GM12878 (cell line): Measurements from ENCODE around the gene TOR2A. TPM values are rescaled to one million over a fixed set of nuclear protein-coding genes. Genes with fewer than 3 reads are reported as not detected.

Source experiments
- ATAC-seq: fragments of 200-7000 bp; cut with Tn5 transposase; 3 replicates; pipeline ENCODE4 v1.9.1; 2020; ENCODE audit warnings: mild to moderate bottlenecking, moderate library complexity
- BruUV-seq: library from RNA; stranded (reverse); fragments of 400-500 nt; replicated peaks from 2 replicates; lab custom pipeline; 2021; lab: Mats Ljungman, UMichigan
- CTCF ChIA-PET: fragments of 300-600 bp; sonication (Branson Sonifier 250); formaldehyde crosslinking; extraction: SDS; loops from one replicate; lab custom pipeline; 2021; ENCODE audit warnings: inconsistent platforms; lab: Yijun Ruan, JAX
- POLR2A ChIA-PET: fragments of 350-600 bp; formaldehyde crosslinking; extraction: SDS; loops from one replicate; lab custom pipeline; 2021; ENCODE audit warnings: inconsistent platforms; lab: Charles Lee
- RAD21 ChIA-PET: fragments of 300-600 bp; sonication (Branson Sonifier 250); formaldehyde crosslinking; loops from one replicate; lab custom pipeline; 2023; ENCODE audit warnings: antibody characterized with exemption; ENCODE audit not compliant: unreplicated experiment; lab: Charles Lee
- SMC1A ChIA-PET: fragments of 300-600 bp; sonication (Branson Sonifier 250); formaldehyde crosslinking; loops from one replicate; lab custom pipeline; 2023; ENCODE audit not compliant: unreplicated experiment, uncharacterized antibody; lab: Charles Lee
- DNase-seq: peaks from one replicate; pipeline ENCODE4 v3.0.0-alpha.2; 2011; ENCODE audit warnings: low read depth, low spot score
- FAIRE-seq: peaks from 3 replicates; lab custom pipeline; 2011; peaks lifted over from hg19 to GRCh38; lab: Jason Lieb, UNC
- H2AFZ ChIP-seq: 2 replicates; pipeline ENCODE4 v1.6.0; 2011; ENCODE audit warnings: low read depth, low read length, control low read depth; ENCODE audit not compliant: control insufficient read depth
- H3K27ac ChIP-seq: 2 replicates; pipeline ENCODE4 v1.5.1; 2011; ENCODE audit warnings: control low read depth; ENCODE audit not compliant: control insufficient read depth, insufficient read depth
- H3K27me3 ChIP-seq, 2 experiments: replicated peaks in 1 of 2; 2 replicates each; pipeline versions ENCODE4 v1.6.0 to v1.6.1; 2011; ENCODE audit warnings: low read length in 1 of 2; ENCODE audit not compliant: control insufficient read depth in 2 of 2, insufficient read depth in 2 of 2
- H3K36me3 ChIP-seq, 2 experiments: 2 replicates each; pipeline ENCODE4 v1.5.1; 2011; ENCODE audit warnings: low read length in 1 of 2; ENCODE audit not compliant: control insufficient read depth in 2 of 2, insufficient read depth in 2 of 2
- H3K4me1 ChIP-seq: 2 replicates; pipeline ENCODE4 v1.6.1; 2011; ENCODE audit warnings: mild to moderate bottlenecking, low read length, moderate library complexity, mixed read lengths; ENCODE audit not compliant: control insufficient read depth, insufficient read depth
- H3K4me2 ChIP-seq: 2 replicates; pipeline ENCODE4 v1.6.0; 2011; ENCODE audit warnings: control low read depth; ENCODE audit not compliant: control insufficient read depth, insufficient read depth
- H3K4me3 ChIP-seq: fragments of 200-600 bp; sonication (generic); 2 replicates; pipeline ENCODE4 v1.5.1; 2016
- H3K79me2 ChIP-seq: 2 replicates; pipeline ENCODE4 v1.6.0; 2011; ENCODE audit warnings: low read length; ENCODE audit not compliant: control insufficient read depth, insufficient read depth
- H3K9ac ChIP-seq: 2 replicates; pipeline ENCODE4 v1.8.0; 2011; ENCODE audit warnings: low read length, control low read depth, mixed read lengths; ENCODE audit not compliant: control insufficient read depth, insufficient read depth
- H3K9me3 ChIP-seq: replicated peaks from 3 replicates; pipeline ENCODE4 v1.5.1; 2011; ENCODE audit warnings: mild to moderate bottlenecking, low read length; ENCODE audit not compliant: control insufficient read depth, insufficient read depth
- H4K20me1 ChIP-seq: 2 replicates; pipeline ENCODE4 v1.6.0; 2011; ENCODE audit not compliant: control insufficient read depth, insufficient read depth
- ATF3 ChIP-seq: IDR thresholded peaks from 2 replicates; pipeline ENCODE4 v1.6.1; 2011; ENCODE audit warnings: low read depth, mild to moderate bottlenecking, low read length, moderate library complexity, borderline replicate concordance; ENCODE audit errors: extremely low read depth
- CEBPZ ChIP-seq: fragments of 150-350 bp; IDR thresholded peaks from 2 replicates; pipeline ENCODE4 v1.6.1; 2016; ENCODE audit warnings: low read depth, low read length
- E2F4 ChIP-seq: IDR thresholded peaks from 2 replicates; pipeline ENCODE4 v1.6.1; 2012; ENCODE audit warnings: low read depth, low read length, improper control_type of control experiment
- ELK1 ChIP-seq: IDR thresholded peaks from 2 replicates; pipeline ENCODE4 v1.6.1; 2012; ENCODE audit warnings: low read depth, low read length, improper control_type of control experiment
- EZH2 ChIP-seq: IDR thresholded peaks from 2 replicates; pipeline ENCODE4 v1.6.1; 2012; ENCODE audit warnings: low read depth, mild to moderate bottlenecking, control low read depth, inconsistent platforms, low read length, borderline replicate concordance; ENCODE audit not compliant: control insufficient read depth
- MEF2B ChIP-seq: fragments of 450-650 bp; IDR thresholded peaks from 2 replicates; pipeline ENCODE4 v1.6.1; 2018; ENCODE audit warnings: mild to moderate bottlenecking, moderate library complexity; ENCODE audit not compliant: partially characterized antibody, poor library complexity, severe bottlenecking
- NR2C1 ChIP-seq: fragments of 450-650 bp; IDR thresholded peaks from 2 replicates; pipeline ENCODE4 v1.6.1; 2017; ENCODE audit warnings: antibody characterized with exemption, mild to moderate bottlenecking, moderate library complexity
- NRF1 ChIP-seq: conservative IDR thresholded peaks from 2 replicates; pipeline ENCODE4 v1.6.1; 2011; ENCODE audit warnings: mild to moderate bottlenecking, low read depth, low read length, improper control_type of control experiment
- RBBP5 ChIP-seq: fragments of 200-600 bp; sonication (generic); conservative IDR thresholded peaks from 2 replicates; pipeline ENCODE4 v1.6.1; 2016
- RFX5 ChIP-seq: IDR thresholded peaks from 2 replicates; pipeline ENCODE4 v1.6.1; 2011; ENCODE audit warnings: low read depth, low read length, improper control_type of control experiment
- RUNX3 ChIP-seq: IDR thresholded peaks from 2 replicates; pipeline ENCODE4 v1.6.1; 2012; ENCODE audit warnings: low read length, inconsistent platforms
- SUPT20H ChIP-seq: IDR thresholded peaks from 2 replicates; pipeline ENCODE4 v1.6.1; 2011; ENCODE audit warnings: low read depth, mild to moderate bottlenecking, low read length, moderate library complexity, borderline replicate concordance; ENCODE audit not compliant: control insufficient read depth
- USF2 ChIP-seq: IDR thresholded peaks from 2 replicates; pipeline ENCODE4 v1.6.1; 2011; ENCODE audit warnings: low read depth, low read length, improper control_type of control experiment, borderline replicate concordance
- ZNF622 ChIP-seq: fragments of 450-650 bp; IDR thresholded peaks from 2 replicates; pipeline ENCODE4 v1.6.1; 2017; ENCODE audit warnings: mild to moderate bottlenecking, inconsistent platforms
- WGBS: methylation state at CpG from one replicate; pipeline ENCODE4 v1.1.6; 2016; ENCODE audit warnings: low lambda C conversion rate; ENCODE audit not compliant: insufficient replicate concordance, insufficient coverage; ENCODE audit errors: missing lambda C conversion rate; 5-methylcytosine and 5-hydroxymethylcytosine counted together
- in situ Hi-C: fragments of 300-500 bp; cut with MboI; formaldehyde crosslinking; loops from 9 replicates; pipeline ENCODE4 v1.14.3; 2018; ENCODE audit warnings: mixed read lengths
- intact Hi-C: fragments of 100-400 bp; cut with micrococcal nuclease; formaldehyde crosslinking; loops from one replicate; pipeline ENCODE4 v1.14.2; 2022; ENCODE audit not compliant: unreplicated experiment
- polyA plus RNA-seq, 11 experiments: library from polyadenylated mRNA; depleted of rRNA in 4 of 11; unstranded in 6 of 11; stranded (reverse) in 5 of 11; fragments of >200 nt; fragmentation: Nextera tagmentation in 4 of 11; fragmentation: Illumina TruSeq in 1 of 11; extraction: Ambion mirVana in 4 of 11; extraction: Trizol in 1 of 11; gene quantifications; 1 replicate in 1 of 11; 2 replicates in 10 of 11; pipeline versions ENCODE4 v1.2.1 to v1.2.3, GENCODE V29; 2011 to 2016; ENCODE audit warnings: inconsistent platforms in 2 of 11, missing spikeins in 2 of 11, low read depth in 1 of 11
- total RNA-seq, 4 experiments: library from RNA; depleted of rRNA in 3 of 4; stranded (reverse); fragments of >200 nt in 3 of 4; fragmentation: Illumina TruSeq in 1 of 4; extraction: Trizol in 1 of 4; gene quantifications; 2 replicates each; pipeline versions ENCODE4 v1.2.1 to v1.2.3, GENCODE V29; 2013 to 2021

TOR2A gene
- total and polyA plus RNA-seq, 10 of the 15 experiments (the other 5 are each of a cell fraction or from before 2014, with no cell fraction given), result 0.52 to 23.7 (median 8.5) TPM

- intact Hi-C loops (no loop called here), in situ Hi-C loops (no loop called here)
- no peak overlapping the region for H3K4me2 ChIP-seq
- H3K4me1 ChIP-seq, result no peaks in the 10 kb centered on the region
- ATAC-seq (no peak), DNase-seq (no peak), FAIRE-seq (no peak)
- CTCF ChIA-PET, result interaction anchor here (0.6 to 2.0 kb wide), 2 partner anchors 21 to 828 kb away, joined by 4 to 9 read pairs; partner anchors contain the start of gene TOR2A
- H3K9me3 ChIP-seq, result no peaks in the 10 kb centered on the region
- WGBS, result 67% methylated on average over 3 of the region's 3 CpGs
- no peaks in the 10 kb centered on the region for H3K27me3 ChIP-seq
- TF ChIP-seq RBBP5, result no peak
- no peak for TF ChIP-seq ATF3
- TF ChIP-seq USF2, result no peak
- TF ChIP-seq SUPT20H, result no peak
- TF ChIP-seq RFX5, result no peak
- no peak for TF ChIP-seq E2F4
- TF ChIP-seq NRF1, result no peak
- TF ChIP-seq MEF2B, result no peak
- no peak for TF ChIP-seq EZH2
- no peak for TF ChIP-seq CEBPZ
- no peak for TF ChIP-seq ELK1
- no peak for TF ChIP-seq NR2C1
- no peak for TF ChIP-seq RUNX3
- TF ChIP-seq ZNF622, result no peak
- POLR2A ChIA-PET, result interaction anchor here (0.6 to 1.2 kb wide), 4 partner anchors 13 to 572 kb away, joined by 6 to 9 read pairs (median 9); no protein-coding TSS in a partner anchor
- no peak overlapping the region for H3K4me3 ChIP-seq
- SMC1A ChIA-PET, result interaction anchor here (1.2 to 1.9 kb wide), 2 partner anchors 12 kb away, joined by 3 to 5 read pairs; no protein-coding TSS in a partner anchor
- no peaks in the 10 kb centered on the region for H4K20me1 ChIP-seq
- RAD21 ChIA-PET, result interaction anchor here (1.2 kb wide), 1 partner anchor 21 kb away, joined by 4 read pairs; the partner anchor contains the start of gene TOR2A
- no peak overlapping the region for H2AFZ ChIP-seq
- H3K9ac ChIP-seq, result no peak overlapping the region
- no peak overlapping the region for H3K27ac ChIP-seq
- H3K79me2 ChIP-seq, result no peaks in the 10 kb centered on the region
- BruUV-seq, result no TSS peak
- peaks cover 0 to 12% of the 10 kb centered on the region in 2 experiments for H3K36me3 ChIP-seq
Observed at GRCh38 chr9:127756233-127756632, 21.1 kb upstream of the TOR2A start.
